ENCODE data around the gene SPECC1L.

SPECC1L gene

GRCh38 chr22:24393012-24393559 lies 122.5 kb downstream of the SPECC1L start:
- DNase-seq: no peak
- no peak overlapping the region for H3K27ac Mint-ChIP-seq
- H3K9me3 Mint-ChIP-seq: no peaks in the 10 kb centered on the region
- no peak for ATAC-seq
- H3K36me3 Mint-ChIP-seq (ENCODE audit: low read depth): peaks cover 15% of the 10 kb centered on the region
- H3K4me3 Mint-ChIP-seq: no peak overlapping the region
- H3K27me3 Mint-ChIP-seq: no peaks in the 10 kb centered on the region
- H3K4me1 Mint-ChIP-seq: peaks cover 3% of the 10 kb centered on the region

GRCh38 chr22:24393848-24394247 lies 123.2 kb downstream of the SPECC1L start:
- no peaks in the 10 kb centered on the region for H3K9me3 Mint-ChIP-seq
- peaks cover 4% of the 10 kb centered on the region for H3K4me1 Mint-ChIP-seq

GRCh38 chr22:24394254-24394653 lies 123.6 kb downstream of the SPECC1L start:
- ATAC-seq (no peak), DNase-seq (no peak)
- H3K4me1 Mint-ChIP-seq: peaks cover 4% of the 10 kb centered on the region
- no peak overlapping the region for H3K4me3 Mint-ChIP-seq
- no peaks in the 10 kb centered on the region for H3K27me3 Mint-ChIP-seq
- no peak overlapping the region for H3K27ac Mint-ChIP-seq
- peaks cover 19% of the 10 kb centered on the region for H3K36me3 Mint-ChIP-seq (ENCODE audit: low read depth)
- no peaks in the 10 kb centered on the region for H3K9me3 Mint-ChIP-seq

More at GRCh38 chr22:24393848-24394247, 123.2 kb downstream of the SPECC1L start:
- H3K27ac Mint-ChIP-seq: no peak overlapping the region
- H3K36me3 Mint-ChIP-seq (ENCODE audit: low read depth): peaks cover 18% of the 10 kb centered on the region
- ATAC-seq (no peak), DNase-seq (no peak)
- no peaks in the 10 kb centered on the region for H3K27me3 Mint-ChIP-seq
- no peak overlapping the region for H3K4me3 Mint-ChIP-seq

- peaks cover 22% of the 10 kb centered on the region for H3K36me3 Mint-ChIP-seq (ENCODE audit: low read depth)
- no peak overlapping the region for H3K4me3 Mint-ChIP-seq
- DNase-seq (no peak), ATAC-seq (no peak)
- H3K4me1 Mint-ChIP-seq: peaks cover 38% of the 10 kb centered on the region
- no peaks in the 10 kb centered on the region for H3K9me3 Mint-ChIP-seq
- H3K27me3 Mint-ChIP-seq: no peaks in the 10 kb centered on the region
- peak overlapping the region; percentile 27 for H3K27ac Mint-ChIP-seq
Observed at GRCh38 chr22:24398409-24398808, 127.8 kb downstream of the SPECC1L start.

- Mint-ChIP-seq H3K9me3 (no peaks in the 10 kb centered on the region), H3K4me1 (peaks cover 39% of the 10 kb centered on the region), H3K36me3 (ENCODE audit: low read depth) (peaks cover 33% of the 10 kb centered on the region), H3K27me3 (no peaks in the 10 kb centered on the region), H3K27ac (peak overlapping the region; percentile 35), H3K4me3 (peak overlapping the region; percentile 5)
- DNase-seq (no peak), ATAC-seq (peak; percentile 20)
Observed at GRCh38 chr22:24400034-24400725, 129.5 kb downstream of the SPECC1L start.

- Mint-ChIP-seq H3K4me3 (peak overlapping the region; percentile 35), H3K4me1 (peaks cover 43% of the 10 kb centered on the region), H3K9me3 (no peaks in the 10 kb centered on the region)
Observed at GRCh38 chr22:24400726-24401596, 130.3 kb downstream of the SPECC1L start.

GRCh38 chr22:24401931-24402367 lies 131.3 kb downstream of the SPECC1L start:
- Mint-ChIP-seq H3K36me3 (ENCODE audit: low read depth) (peaks cover 23% of the 10 kb centered on the region), H3K27ac (peak overlapping the region; percentile 76), H3K9me3 (no peaks in the 10 kb centered on the region), H3K27me3 (no peaks in the 10 kb centered on the region), H3K4me3 (peak overlapping the region; percentile 8), H3K4me1 (peaks cover 50% of the 10 kb centered on the region)
- ATAC-seq (peak; percentile 20), DNase-seq (no peak)

More at GRCh38 chr22:24400726-24401596, 130.3 kb downstream of the SPECC1L start:
- DNase-seq (no peak), ATAC-seq (no peak)
- no peaks in the 10 kb centered on the region for H3K27me3 Mint-ChIP-seq
- peak overlapping the region; percentile 35 for H3K27ac Mint-ChIP-seq
- peaks cover 28% of the 10 kb centered on the region for H3K36me3 Mint-ChIP-seq (ENCODE audit: low read depth)

GRCh38 chr22:24402460-24403192 lies 132.0 kb downstream of the SPECC1L start:
- Mint-ChIP-seq H3K4me3 (peak overlapping the region; percentile 8), H3K27me3 (no peaks in the 10 kb centered on the region), H3K9me3 (no peaks in the 10 kb centered on the region), H3K36me3 (ENCODE audit: low read depth) (peaks cover 23% of the 10 kb centered on the region), H3K4me1 (peaks cover 57% of the 10 kb centered on the region), H3K27ac (peak overlapping the region; percentile 76)
- peak; percentile 73 for ATAC-seq
- DNase-seq: no peak

- no peak overlapping the region for H3K4me3 Mint-ChIP-seq
- peaks cover 25% of the 10 kb centered on the region for H3K36me3 Mint-ChIP-seq (ENCODE audit: low read depth)
- no peaks in the 10 kb centered on the region for H3K27me3 Mint-ChIP-seq
- DNase-seq: no peak
- peaks cover 60% of the 10 kb centered on the region for H3K4me1 Mint-ChIP-seq
- no peaks in the 10 kb centered on the region for H3K9me3 Mint-ChIP-seq
- ATAC-seq: no peak
- H3K27ac Mint-ChIP-seq: peak overlapping the region; percentile 56
Observed at GRCh38 chr22:24403346-24403745, 132.7 kb downstream of the SPECC1L start.

- no peaks in the 10 kb centered on the region for H3K27me3 Mint-ChIP-seq
- no peak for DNase-seq
- H3K4me3 Mint-ChIP-seq: no peak overlapping the region
- H3K27ac Mint-ChIP-seq: no peak overlapping the region
- H3K9me3 Mint-ChIP-seq: no peaks in the 10 kb centered on the region
- no peak for ATAC-seq
- peaks cover 69% of the 10 kb centered on the region for H3K4me1 Mint-ChIP-seq
- peaks cover 22% of the 10 kb centered on the region for H3K36me3 Mint-ChIP-seq (ENCODE audit: low read depth)
Observed at GRCh38 chr22:24404561-24405275, 134.1 kb downstream of the SPECC1L start.

- no peak overlapping the region for H3K4me3 Mint-ChIP-seq
- peaks cover 21% of the 10 kb centered on the region for H3K36me3 Mint-ChIP-seq (ENCODE audit: low read depth)
- DNase-seq: no peak
- H3K4me1 Mint-ChIP-seq: peaks cover 70% of the 10 kb centered on the region
- no peaks in the 10 kb centered on the region for H3K9me3 Mint-ChIP-seq
- H3K27me3 Mint-ChIP-seq: no peaks in the 10 kb centered on the region
- no peak overlapping the region for H3K27ac Mint-ChIP-seq
- ATAC-seq: no peak
Observed at GRCh38 chr22:24405631-24406321, 135.1 kb downstream of the SPECC1L start.

- no peaks in the 10 kb centered on the region for H3K9me3 Mint-ChIP-seq
- H3K4me1 Mint-ChIP-seq: peaks cover 62% of the 10 kb centered on the region
- peak overlapping the region; percentile 59 for H3K27ac Mint-ChIP-seq
- ATAC-seq (no peak), DNase-seq (no peak)
- no peak overlapping the region for H3K4me3 Mint-ChIP-seq
- H3K36me3 Mint-ChIP-seq (ENCODE audit: low read depth): peaks cover 20% of the 10 kb centered on the region
- H3K27me3 Mint-ChIP-seq: no peaks in the 10 kb centered on the region
Observed at GRCh38 chr22:24406322-24407277, 136.0 kb downstream of the SPECC1L start.

Measured in activated naive CD8-positive, alpha-beta T cell treated with anti-CD3 and anti-CD28 coated beads, Interleukin-2, amount 50 U/mL, for 24 hours (primary cell).